H9 (cell line): Measurements from ENCODE around the gene MSI2. TPM values are rescaled to one million over a fixed set of nuclear protein-coding genes. Genes with fewer than 3 reads are reported as not detected.

Experiments
- DNase-seq: peaks from one replicate; pipeline ENCODE4 v3.0.0-alpha.2; 2017
- H2AFZ ChIP-seq: one replicate; pipeline ENCODE4 v1.6.1; 2013; ENCODE audit warnings: mild to moderate bottlenecking, low read length, control low read depth, moderate library complexity
- H2AK5ac ChIP-seq: 2 replicates; pipeline ENCODE4 v1.6.1; 2013; ENCODE audit warnings: low read length, control low read depth, mixed read lengths; ENCODE audit not compliant: insufficient read length
- H2BK120ac ChIP-seq: one replicate; pipeline ENCODE4 v1.6.1; 2013; ENCODE audit warnings: low read depth, mild to moderate bottlenecking, low read length, control low read depth, inconsistent platforms; ENCODE audit not compliant: poor library complexity, severe bottlenecking
- H2BK12ac ChIP-seq: 2 replicates; pipeline ENCODE4 v1.6.1; 2013; ENCODE audit warnings: low read length, control low read depth, mixed read lengths, low read depth; ENCODE audit not compliant: insufficient read length
- H2BK15ac ChIP-seq: 2 replicates; pipeline ENCODE4 v1.6.1; 2013; ENCODE audit warnings: low read depth, low read length, control low read depth
- H2BK20ac ChIP-seq: one replicate; pipeline ENCODE4 v1.6.1; 2013; ENCODE audit warnings: low read depth, mild to moderate bottlenecking, low read length, control low read depth, inconsistent platforms; ENCODE audit not compliant: poor library complexity, severe bottlenecking
- H2BK5ac ChIP-seq: 2 replicates; pipeline ENCODE4 v1.6.1; 2013; ENCODE audit warnings: low read length, control low read depth, mixed read lengths; ENCODE audit not compliant: insufficient read length
- H3K14ac ChIP-seq: 2 replicates; pipeline ENCODE4 v1.6.1; 2013; ENCODE audit warnings: low read length, control low read depth; ENCODE audit not compliant: insufficient read depth
- H3K18ac ChIP-seq: 2 replicates; pipeline ENCODE4 v1.6.1; 2013; ENCODE audit warnings: low read depth, mild to moderate bottlenecking, mixed read lengths, low read length, control low read depth; ENCODE audit not compliant: insufficient read length
- H3K23ac ChIP-seq: 2 replicates; pipeline ENCODE4 v1.6.1; 2013; ENCODE audit warnings: low read length, control low read depth, mixed read lengths, low read depth; ENCODE audit not compliant: insufficient read length
- H3K23me2 ChIP-seq: 2 replicates; pipeline ENCODE4 v1.6.1; 2013; ENCODE audit warnings: low read depth, mild to moderate bottlenecking, mixed read lengths, low read length, control low read depth; ENCODE audit not compliant: insufficient read length, poor library complexity, severe bottlenecking
- H3K27ac ChIP-seq: 2 replicates; pipeline ENCODE4 v1.5.1; 2013; ENCODE audit warnings: low read length, control low read depth, mixed read lengths, low read depth; ENCODE audit not compliant: insufficient read length
- H3K27me3 ChIP-seq: 2 replicates; pipeline ENCODE4 v1.6.1; 2013; ENCODE audit warnings: low read length, control low read depth, inconsistent platforms; ENCODE audit not compliant: insufficient read depth
- H3K4ac ChIP-seq: 2 replicates; pipeline ENCODE4 v1.6.1; 2013; ENCODE audit warnings: low read depth, mild to moderate bottlenecking, control low read depth, inconsistent platforms, low read length, moderate library complexity
- H3K4me1 ChIP-seq: 2 replicates; pipeline ENCODE4 v1.6.1; 2013; ENCODE audit warnings: low read length, control low read depth, inconsistent platforms; ENCODE audit not compliant: insufficient read depth
- H3K4me2 ChIP-seq: 2 replicates; pipeline ENCODE4 v1.6.1; 2013; ENCODE audit warnings: low read length, control low read depth, mixed read lengths; ENCODE audit not compliant: insufficient read length, insufficient read depth
- H3K56ac ChIP-seq: 2 replicates; pipeline ENCODE4 v1.6.1; 2013; ENCODE audit warnings: low read depth, mild to moderate bottlenecking, mixed read lengths, low read length, control low read depth; ENCODE audit not compliant: insufficient read length
- H3K79me1 ChIP-seq: 2 replicates; pipeline ENCODE4 v1.6.1; 2013; ENCODE audit warnings: low read depth, mild to moderate bottlenecking, moderate library complexity, low read length, control low read depth, inconsistent platforms; ENCODE audit not compliant: insufficient read depth, poor library complexity, severe bottlenecking
- H3K79me2 ChIP-seq: 2 replicates; pipeline ENCODE4 v1.6.1; 2013; ENCODE audit warnings: low read length, control low read depth, inconsistent platforms; ENCODE audit not compliant: insufficient read depth
- H3K9ac ChIP-seq: 2 replicates; pipeline ENCODE4 v1.6.1; 2013; ENCODE audit warnings: low read length, control low read depth, mixed read lengths; ENCODE audit not compliant: insufficient read length; ENCODE audit errors: extremely low read depth
- H3K9me3 ChIP-seq: one replicate; pipeline ENCODE4 v1.6.1; 2013; ENCODE audit warnings: low read depth, low read length, inconsistent platforms; ENCODE audit not compliant: control insufficient read depth
- H3T11ph ChIP-seq: one replicate; pipeline ENCODE4 v1.6.1; 2013; ENCODE audit warnings: mild to moderate bottlenecking, low read length, control low read depth, inconsistent platforms
- H4K20me1 ChIP-seq: one replicate; pipeline ENCODE4 v1.6.1; 2013; ENCODE audit not compliant: control insufficient read depth, insufficient read length, insufficient read depth
- H4K5ac ChIP-seq: 2 replicates; pipeline ENCODE4 v1.6.1; 2013; ENCODE audit warnings: low read depth, mild to moderate bottlenecking, mixed read lengths, low read length, control low read depth; ENCODE audit not compliant: insufficient read length
- H4K8ac ChIP-seq: replicated peaks from 2 replicates; pipeline ENCODE4 v1.6.1; 2013; ENCODE audit warnings: low read length, control low read depth, mixed read lengths, low read depth; ENCODE audit not compliant: insufficient read length
- H4K91ac ChIP-seq: 2 replicates; pipeline ENCODE4 v1.6.1; 2013; ENCODE audit warnings: low read depth, mild to moderate bottlenecking, moderate library complexity, mixed read lengths, low read length, control low read depth; ENCODE audit not compliant: insufficient read length
- H3K27ac Mint-ChIP-seq, 3 experiments: 2 replicates in 2 of 3; 3 replicates in 1 of 3; pipeline ENCODE4 v1.8.0; 2020 to 2021; ENCODE audit warnings: mixed read lengths in 3 of 3, mild to moderate bottlenecking in 1 of 3, moderate library complexity in 1 of 3
- H3K27me3 Mint-ChIP-seq: 2 replicates; pipeline ENCODE4 v1.8.0; 2021; ENCODE audit warnings: low read depth, mild to moderate bottlenecking, moderate library complexity, mixed read lengths
- H3K36me3 Mint-ChIP-seq, 3 experiments: 2 replicates in 2 of 3; 3 replicates in 1 of 3; pipeline ENCODE4 v1.8.0; 2020 to 2021; ENCODE audit warnings: low read depth in 3 of 3, mixed read lengths in 3 of 3; ENCODE audit not compliant: insufficient read depth in 1 of 3
- H3K4me1 Mint-ChIP-seq, 2 experiments: 2 replicates each; pipeline ENCODE4 v1.8.0; 2020; ENCODE audit warnings: mixed read lengths in 2 of 2
- H3K4me3 Mint-ChIP-seq, 2 experiments: 2 replicates in 1 of 2; 3 replicates in 1 of 2; pipeline ENCODE4 v1.8.0; 2020 to 2021; ENCODE audit warnings: mild to moderate bottlenecking in 2 of 2, mixed read lengths in 2 of 2, moderate library complexity in 1 of 2
- H3K9me3 Mint-ChIP-seq, 2 experiments: 2 replicates in 1 of 2; 3 replicates in 1 of 2; pipeline ENCODE4 v1.8.0; 2020; ENCODE audit warnings: mild to moderate bottlenecking in 2 of 2, mixed read lengths in 2 of 2, moderate library complexity in 1 of 2
- CTCF ChIP-seq: fragments of 200-600 bp; sonication (generic); conservative IDR thresholded peaks from 3 replicates; pipeline ENCODE4 v1.8.0; 2021; ENCODE audit warnings: antibody characterized with exemption, mild to moderate bottlenecking
- WGBS: extraction: QIAGEN DNeasy Blood & Tissue Kit; methylation state at CpG from one replicate; pipeline ENCODE4 v1.1.7; 2013; ENCODE audit warnings: missing lambda C conversion rate, low lambda C conversion rate, mixed read lengths; ENCODE audit not compliant: insufficient read length; ENCODE audit errors: extremely low coverage; 5-methylcytosine and 5-hydroxymethylcytosine counted together
- total RNA-seq: library from RNA; stranded (reverse); gene quantifications from 2 replicates; pipeline ENCODE4 v1.2.1, GENCODE V29; 2021

The MSI2 gene
- total RNA-seq, 1 experiment from 2014 or later, result 98.5 TPM

GRCh38 chr17:57626520-57627210 is 370.3 kb downstream of the MSI2 start:
- TF ChIP-seq CTCF, result no peak

More at GRCh38 chr17:57626520-57627210, 370.3 kb downstream of the MSI2 start:
- H3K36me3 Mint-ChIP-seq, result peaks cover 3 to 22% (median 20%) of the 10 kb centered on the region in 3 experiments; a peak in 5 of 7 replicates
- Histone ChIP-seq H3K9ac (no peak overlapping the region), H2AK5ac (no peak overlapping the region), H3K79me1 (no peaks in the 10 kb centered on the region), H3K27me3 (no peaks in the 10 kb centered on the region), H4K20me1 (no peaks in the 10 kb centered on the region), H2BK12ac (no peak overlapping the region), H2BK5ac (no peak overlapping the region), H3K4me1 (no peaks in the 10 kb centered on the region), H3K18ac (no peak overlapping the region), H3K14ac (no peak overlapping the region), H4K91ac (no peak overlapping the region), H3K23ac (no peak overlapping the region), H4K8ac (no peak overlapping the region), H4K5ac (no peak overlapping the region), H3K4ac (no peak overlapping the region), H3K56ac (no peak overlapping the region), H3K9me3 (no peaks in the 10 kb centered on the region), H3K27ac (no peak overlapping the region), H3T11ph (no peak overlapping the region), H2BK20ac (no peak overlapping the region), H2BK15ac (no peak overlapping the region), H3K4me2 (no peak overlapping the region), H2AFZ (no peak overlapping the region), H3K23me2 (no peaks in the 10 kb centered on the region), H2BK120ac (no peak overlapping the region), H3K79me2 (no peaks in the 10 kb centered on the region)
- DNase-seq, result no peak
- H3K4me3 Mint-ChIP-seq, result no peak overlapping the region; a peak in 1 of 5 replicates
- H3K27me3 Mint-ChIP-seq, result no peaks in the 10 kb centered on the region; the same call in 1 of the 2 replicates
- no peaks in the 10 kb centered on the region for H3K9me3 Mint-ChIP-seq
- peaks cover 0 to 6% of the 10 kb centered on the region in 2 experiments; a peak in 2 of 4 replicates for H3K4me1 Mint-ChIP-seq
- no CpG with 5 or more reads among the region's 16 CpGs for WGBS
- peak overlapping the region in 2 of 3 experiments; percentile 5 to 55; a peak in 3 of 7 replicates for H3K27ac Mint-ChIP-seq
